H1 (cell line): Measurements from ENCODE around the gene GLRX5. TPM values are rescaled to one million over a fixed set of nuclear protein-coding genes. Genes with fewer than 3 reads are reported as not detected.

Source experiments
- CBX8 ChIP-seq: fragments of 300-800, 300-1000 bp; sonication (generic); IDR thresholded peaks from 2 replicates; pipeline ENCODE4 v1.7.1; 2016; ENCODE audit warnings: low read depth, low read length, borderline replicate concordance
- CTBP2 ChIP-seq: IDR thresholded peaks from 2 replicates; pipeline ENCODE4 v1.7.0; 2011; ENCODE audit warnings: borderline replicate concordance, mild to moderate bottlenecking, moderate library complexity, mixed read lengths, low read length; ENCODE audit not compliant: insufficient read depth, insufficient read length
- NANOG ChIP-seq: IDR thresholded peaks from 2 replicates; pipeline ENCODE4 v1.6.1; 2011; ENCODE audit warnings: low read length, low read depth, mild to moderate bottlenecking, inconsistent platforms; ENCODE audit not compliant: insufficient read depth, poor library complexity, severe bottlenecking
- POU5F1 ChIP-seq: IDR thresholded peaks from 2 replicates; pipeline ENCODE4 v1.6.1; 2011; ENCODE audit warnings: low read depth, mild to moderate bottlenecking, low read length, moderate library complexity
- SRF ChIP-seq: IDR thresholded peaks from 2 replicates; pipeline ENCODE4 v1.6.1; 2011; ENCODE audit warnings: mild to moderate bottlenecking, low read depth, low read length, moderate library complexity
- TCF12 ChIP-seq: IDR thresholded peaks from 2 replicates; pipeline ENCODE4 v1.6.1; 2011; ENCODE audit warnings: low read depth, mild to moderate bottlenecking, low read length
- ZNF274 ChIP-seq: IDR thresholded peaks from 2 replicates; pipeline ENCODE4 v1.7.0; 2012; ENCODE audit warnings: low read length, borderline replicate concordance; ENCODE audit errors: extremely low read depth
- polyA plus RNA-seq, 7 experiments: library from polyadenylated mRNA; depleted of rRNA in 3 of 7; stranded (reverse) in 5 of 7; unstranded in 2 of 7; fragments of >200 nt in 5 of 7; fragments of 200-250 nt in 2 of 7; gene quantifications; 1 replicate in 5 of 7; 2 replicates in 1 of 7; 4 replicates in 1 of 7; pipeline versions ENCODE4 v1.2.1 to v1.2.3, GENCODE V29; 2011 to 2013; ENCODE audit warnings: missing spikeins in 2 of 7, mixed read lengths in 2 of 7
- total RNA-seq: library from RNA; stranded (reverse); fragmentation: NEBNext Ultra II Directional; extraction: Animal tissue kit (Norgen Biotek cat#: 25700); gene quantifications from 2 replicates; pipeline ENCODE4 v1.2.1, GENCODE V29; 2021
- TF ChIP-seq, protein P1 (sequence below): fragments of 300-600 bp; sonication (generic); IDR thresholded peaks from 2 replicates; pipeline ENCODE4 v1.7.1; 2012; ENCODE audit warnings: low read length, moderate library complexity, mild to moderate bottlenecking, inconsistent platforms; ENCODE audit not compliant: insufficient replicate concordance
- TF ChIP-seq, protein P2 (sequence below): IDR thresholded peaks from 2 replicates; pipeline ENCODE4 v1.6.1; 2011; ENCODE audit warnings: low read length, improper control_type of control experiment

Gene GLRX5
- total and polyA plus RNA-seq, 2 of the 8 experiments (the other 6 are each of a cell fraction or from before 2014, with no cell fraction given) = 70.1 to 88.8 TPM

DNA sequence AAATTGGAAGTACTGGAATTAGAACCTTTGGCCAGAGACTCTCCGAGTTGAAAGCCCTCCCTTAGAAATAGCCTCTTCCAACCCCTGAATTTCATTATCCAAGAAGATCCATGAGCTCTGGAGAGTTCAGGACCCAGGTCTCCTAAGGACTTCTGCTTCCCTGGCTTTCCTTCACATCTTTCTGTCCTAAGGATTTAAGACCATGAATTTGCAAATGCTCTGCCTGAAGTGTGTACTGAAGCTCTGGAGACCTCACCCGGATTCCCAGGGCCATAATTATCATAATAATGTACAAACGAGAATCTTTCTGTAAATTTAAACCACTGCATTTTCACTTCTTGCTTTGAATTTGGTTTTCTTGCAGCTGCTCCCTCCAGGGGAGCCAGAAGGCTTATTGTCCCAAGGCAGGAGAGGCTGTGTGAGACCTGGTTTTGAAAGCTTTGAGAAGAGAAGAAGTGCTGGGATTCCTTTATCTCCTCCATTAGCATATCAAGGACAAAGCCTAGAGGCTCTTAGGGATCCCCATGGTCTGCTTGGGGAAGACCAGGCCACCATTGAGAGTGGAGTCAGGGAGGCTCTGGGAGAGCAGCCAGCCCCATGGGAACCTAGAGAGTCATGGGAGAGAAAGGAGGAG is 41.1 kb downstream of the GLRX5 start (continued):
- TF ChIP-seq, protein P1, sequence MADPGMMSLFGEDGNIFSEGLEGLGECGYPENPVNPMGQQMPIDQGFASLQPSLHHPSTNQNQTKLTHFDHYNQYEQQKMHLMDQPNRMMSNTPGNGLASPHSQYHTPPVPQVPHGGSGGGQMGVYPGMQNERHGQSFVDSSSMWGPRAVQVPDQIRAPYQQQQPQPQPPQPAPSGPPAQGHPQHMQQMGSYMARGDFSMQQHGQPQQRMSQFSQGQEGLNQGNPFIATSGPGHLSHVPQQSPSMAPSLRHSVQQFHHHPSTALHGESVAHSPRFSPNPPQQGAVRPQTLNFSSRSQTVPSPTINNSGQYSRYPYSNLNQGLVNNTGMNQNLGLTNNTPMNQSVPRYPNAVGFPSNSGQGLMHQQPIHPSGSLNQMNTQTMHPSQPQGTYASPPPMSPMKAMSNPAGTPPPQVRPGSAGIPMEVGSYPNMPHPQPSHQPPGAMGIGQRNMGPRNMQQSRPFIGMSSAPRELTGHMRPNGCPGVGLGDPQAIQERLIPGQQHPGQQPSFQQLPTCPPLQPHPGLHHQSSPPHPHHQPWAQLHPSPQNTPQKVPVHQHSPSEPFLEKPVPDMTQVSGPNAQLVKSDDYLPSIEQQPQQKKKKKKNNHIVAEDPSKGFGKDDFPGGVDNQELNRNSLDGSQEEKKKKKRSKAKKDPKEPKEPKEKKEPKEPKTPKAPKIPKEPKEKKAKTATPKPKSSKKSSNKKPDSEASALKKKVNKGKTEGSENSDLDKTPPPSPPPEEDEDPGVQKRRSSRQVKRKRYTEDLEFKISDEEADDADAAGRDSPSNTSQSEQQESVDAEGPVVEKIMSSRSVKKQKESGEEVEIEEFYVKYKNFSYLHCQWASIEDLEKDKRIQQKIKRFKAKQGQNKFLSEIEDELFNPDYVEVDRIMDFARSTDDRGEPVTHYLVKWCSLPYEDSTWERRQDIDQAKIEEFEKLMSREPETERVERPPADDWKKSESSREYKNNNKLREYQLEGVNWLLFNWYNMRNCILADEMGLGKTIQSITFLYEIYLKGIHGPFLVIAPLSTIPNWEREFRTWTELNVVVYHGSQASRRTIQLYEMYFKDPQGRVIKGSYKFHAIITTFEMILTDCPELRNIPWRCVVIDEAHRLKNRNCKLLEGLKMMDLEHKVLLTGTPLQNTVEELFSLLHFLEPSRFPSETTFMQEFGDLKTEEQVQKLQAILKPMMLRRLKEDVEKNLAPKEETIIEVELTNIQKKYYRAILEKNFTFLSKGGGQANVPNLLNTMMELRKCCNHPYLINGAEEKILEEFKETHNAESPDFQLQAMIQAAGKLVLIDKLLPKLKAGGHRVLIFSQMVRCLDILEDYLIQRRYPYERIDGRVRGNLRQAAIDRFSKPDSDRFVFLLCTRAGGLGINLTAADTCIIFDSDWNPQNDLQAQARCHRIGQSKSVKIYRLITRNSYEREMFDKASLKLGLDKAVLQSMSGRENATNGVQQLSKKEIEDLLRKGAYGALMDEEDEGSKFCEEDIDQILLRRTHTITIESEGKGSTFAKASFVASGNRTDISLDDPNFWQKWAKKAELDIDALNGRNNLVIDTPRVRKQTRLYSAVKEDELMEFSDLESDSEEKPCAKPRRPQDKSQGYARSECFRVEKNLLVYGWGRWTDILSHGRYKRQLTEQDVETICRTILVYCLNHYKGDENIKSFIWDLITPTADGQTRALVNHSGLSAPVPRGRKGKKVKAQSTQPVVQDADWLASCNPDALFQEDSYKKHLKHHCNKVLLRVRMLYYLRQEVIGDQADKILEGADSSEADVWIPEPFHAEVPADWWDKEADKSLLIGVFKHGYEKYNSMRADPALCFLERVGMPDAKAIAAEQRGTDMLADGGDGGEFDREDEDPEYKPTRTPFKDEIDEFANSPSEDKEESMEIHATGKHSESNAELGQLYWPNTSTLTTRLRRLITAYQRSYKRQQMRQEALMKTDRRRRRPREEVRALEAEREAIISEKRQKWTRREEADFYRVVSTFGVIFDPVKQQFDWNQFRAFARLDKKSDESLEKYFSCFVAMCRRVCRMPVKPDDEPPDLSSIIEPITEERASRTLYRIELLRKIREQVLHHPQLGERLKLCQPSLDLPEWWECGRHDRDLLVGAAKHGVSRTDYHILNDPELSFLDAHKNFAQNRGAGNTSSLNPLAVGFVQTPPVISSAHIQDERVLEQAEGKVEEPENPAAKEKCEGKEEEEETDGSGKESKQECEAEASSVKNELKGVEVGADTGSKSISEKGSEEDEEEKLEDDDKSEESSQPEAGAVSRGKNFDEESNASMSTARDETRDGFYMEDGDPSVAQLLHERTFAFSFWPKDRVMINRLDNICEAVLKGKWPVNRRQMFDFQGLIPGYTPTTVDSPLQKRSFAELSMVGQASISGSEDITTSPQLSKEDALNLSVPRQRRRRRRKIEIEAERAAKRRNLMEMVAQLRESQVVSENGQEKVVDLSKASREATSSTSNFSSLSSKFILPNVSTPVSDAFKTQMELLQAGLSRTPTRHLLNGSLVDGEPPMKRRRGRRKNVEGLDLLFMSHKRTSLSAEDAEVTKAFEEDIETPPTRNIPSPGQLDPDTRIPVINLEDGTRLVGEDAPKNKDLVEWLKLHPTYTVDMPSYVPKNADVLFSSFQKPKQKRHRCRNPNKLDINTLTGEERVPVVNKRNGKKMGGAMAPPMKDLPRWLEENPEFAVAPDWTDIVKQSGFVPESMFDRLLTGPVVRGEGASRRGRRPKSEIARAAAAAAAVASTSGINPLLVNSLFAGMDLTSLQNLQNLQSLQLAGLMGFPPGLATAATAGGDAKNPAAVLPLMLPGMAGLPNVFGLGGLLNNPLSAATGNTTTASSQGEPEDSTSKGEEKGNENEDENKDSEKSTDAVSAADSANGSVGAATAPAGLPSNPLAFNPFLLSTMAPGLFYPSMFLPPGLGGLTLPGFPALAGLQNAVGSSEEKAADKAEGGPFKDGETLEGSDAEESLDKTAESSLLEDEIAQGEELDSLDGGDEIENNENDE = peak; percentile 63
- no peak for TF ChIP-seq SRF
- TF ChIP-seq POU5F1 = peak; percentile 41; the same call in 1 of the 2 replicates
- TF ChIP-seq NANOG = peak; percentile 66
- TF ChIP-seq TCF12 = 0 out of 2 replicates have a peak, but pooled peaks have one; percentile 16
- no peak for TF ChIP-seq CBX8
- peak; percentile 94 for TF ChIP-seq CTBP2
- TF ChIP-seq, protein P2, sequence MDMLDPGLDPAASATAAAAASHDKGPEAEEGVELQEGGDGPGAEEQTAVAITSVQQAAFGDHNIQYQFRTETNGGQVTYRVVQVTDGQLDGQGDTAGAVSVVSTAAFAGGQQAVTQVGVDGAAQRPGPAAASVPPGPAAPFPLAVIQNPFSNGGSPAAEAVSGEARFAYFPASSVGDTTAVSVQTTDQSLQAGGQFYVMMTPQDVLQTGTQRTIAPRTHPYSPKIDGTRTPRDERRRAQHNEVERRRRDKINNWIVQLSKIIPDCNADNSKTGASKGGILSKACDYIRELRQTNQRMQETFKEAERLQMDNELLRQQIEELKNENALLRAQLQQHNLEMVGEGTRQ = no peak
- TF ChIP-seq ZNF274 = no peak
